ENCODE results near the gene TUB.

DNA sequence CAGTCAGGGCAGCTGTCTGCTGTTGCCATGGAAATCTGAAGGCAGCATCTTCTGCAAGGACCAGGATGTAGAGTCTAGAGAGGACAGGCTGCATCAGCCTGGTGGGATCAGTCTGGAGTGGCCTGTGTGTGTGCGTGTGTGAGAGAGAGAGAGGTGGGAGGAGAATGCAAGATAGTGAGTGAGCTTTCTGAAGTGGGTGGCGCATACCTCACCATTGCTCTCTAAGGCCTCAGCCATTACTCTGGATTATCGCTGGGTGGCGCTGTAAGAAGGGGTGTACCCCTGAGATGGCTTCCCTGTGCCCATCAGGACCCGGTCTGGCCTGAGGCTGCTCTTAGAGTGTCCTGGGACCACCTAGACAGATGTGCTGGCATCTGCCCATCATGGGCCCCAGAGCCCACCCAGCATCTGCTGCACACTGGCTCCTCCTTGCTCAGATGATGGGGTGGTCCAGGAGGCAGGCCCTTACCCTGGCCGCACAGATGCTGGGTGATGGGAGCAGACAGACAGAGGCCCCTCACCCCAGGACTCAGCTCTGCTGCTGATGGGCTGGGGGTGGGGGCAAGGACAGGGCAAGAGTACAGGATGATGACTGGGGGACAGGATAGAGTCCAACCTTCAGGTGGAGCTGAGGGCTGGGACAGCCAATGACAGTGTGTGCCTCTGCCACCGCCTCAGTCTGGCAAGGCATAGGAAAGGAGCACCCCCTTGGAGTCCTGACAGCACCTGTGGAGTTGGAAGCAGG lies 25.7 kb upstream of the TUB start:
- TF ChIP-seq POLR2AphosphoS5 (IDR thresholded peaks at IDR 0.05; ENCODE audit: low read depth, low read length): no peak
- TF ChIP-seq, protein P1, sequence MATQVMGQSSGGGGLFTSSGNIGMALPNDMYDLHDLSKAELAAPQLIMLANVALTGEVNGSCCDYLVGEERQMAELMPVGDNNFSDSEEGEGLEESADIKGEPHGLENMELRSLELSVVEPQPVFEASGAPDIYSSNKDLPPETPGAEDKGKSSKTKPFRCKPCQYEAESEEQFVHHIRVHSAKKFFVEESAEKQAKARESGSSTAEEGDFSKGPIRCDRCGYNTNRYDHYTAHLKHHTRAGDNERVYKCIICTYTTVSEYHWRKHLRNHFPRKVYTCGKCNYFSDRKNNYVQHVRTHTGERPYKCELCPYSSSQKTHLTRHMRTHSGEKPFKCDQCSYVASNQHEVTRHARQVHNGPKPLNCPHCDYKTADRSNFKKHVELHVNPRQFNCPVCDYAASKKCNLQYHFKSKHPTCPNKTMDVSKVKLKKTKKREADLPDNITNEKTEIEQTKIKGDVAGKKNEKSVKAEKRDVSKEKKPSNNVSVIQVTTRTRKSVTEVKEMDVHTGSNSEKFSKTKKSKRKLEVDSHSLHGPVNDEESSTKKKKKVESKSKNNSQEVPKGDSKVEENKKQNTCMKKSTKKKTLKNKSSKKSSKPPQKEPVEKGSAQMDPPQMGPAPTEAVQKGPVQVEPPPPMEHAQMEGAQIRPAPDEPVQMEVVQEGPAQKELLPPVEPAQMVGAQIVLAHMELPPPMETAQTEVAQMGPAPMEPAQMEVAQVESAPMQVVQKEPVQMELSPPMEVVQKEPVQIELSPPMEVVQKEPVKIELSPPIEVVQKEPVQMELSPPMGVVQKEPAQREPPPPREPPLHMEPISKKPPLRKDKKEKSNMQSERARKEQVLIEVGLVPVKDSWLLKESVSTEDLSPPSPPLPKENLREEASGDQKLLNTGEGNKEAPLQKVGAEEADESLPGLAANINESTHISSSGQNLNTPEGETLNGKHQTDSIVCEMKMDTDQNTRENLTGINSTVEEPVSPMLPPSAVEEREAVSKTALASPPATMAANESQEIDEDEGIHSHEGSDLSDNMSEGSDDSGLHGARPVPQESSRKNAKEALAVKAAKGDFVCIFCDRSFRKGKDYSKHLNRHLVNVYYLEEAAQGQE (IDR thresholded peaks at IDR 0.05; ENCODE audit: insufficient read depth in 1 of 2, low read depth in 2 of 2, low read length in 2 of 2): no peak
- no peak for TF ChIP-seq TAF1 (IDR thresholded peaks at IDR 0.05; ENCODE audit: borderline replicate concordance, insufficient read depth, low read length)

All from PFSK-1 (cell line).